Measurements from ENCODE around the gene PSMA5. TPM values are rescaled to one million over a fixed set of nuclear protein-coding genes. Genes with fewer than 3 reads are reported as not detected.

The PSMA5 gene
- total and polyA plus RNA-seq, 2 donors (not counting 1 experiment from before 2014, with no cell fraction given), result 26.3 to 62.9 TPM

GRCh38 chr1:109369167-109369746 lies 57.0 kb downstream of the PSMA5 start:
- ATAC-seq (ENCODE audit: low read depth) (no peak), DNase-seq (no peak)
- peaks cover 0 to 4% (median 0%) of the 10 kb centered on the region in 3 donors for H3K9me3 ChIP-seq (ENCODE audit: control extremely low read depth in 1 of 3, control insufficient read depth in 2 of 3, insufficient read depth in 1 of 3, low read length in 2 of 3)
- TF ChIP-seq CTCF (IDR thresholded peaks at IDR 0.05) (no peak), EZH2 (IDR thresholded peaks at IDR 0.05; ENCODE audit: borderline replicate concordance, insufficient read depth, low read depth, low read length, poor library complexity, severe bottlenecking) (no peak)
- no peak overlapping the region for H3K4me2 ChIP-seq (replicated peaks; ENCODE audit: low read depth, low read length, poor library complexity, severe bottlenecking)
- H3K79me2 ChIP-seq (ENCODE audit: control insufficient read depth, insufficient read depth, low read length), result no peaks in the 10 kb centered on the region
- no peaks in the 10 kb centered on the region for H3K4me1 ChIP-seq (ENCODE audit: control insufficient read depth in 2 of 2, insufficient read depth in 2 of 2, low read length in 2 of 2)
- H3K4me3 ChIP-seq (ENCODE audit: control extremely low read depth in 1 of 5, extremely low read depth in 1 of 5, insufficient read depth in 1 of 5, low read depth in 2 of 5, low read length in 4 of 5), result no peak overlapping the region
- CTCF ChIA-PET, result no interaction called here
- intact Hi-C loops (cut with micrococcal nuclease), result no loop called here
- H3K9ac ChIP-seq (ENCODE audit: low read length), result no peak overlapping the region
- no peaks in the 10 kb centered on the region for H3K36me3 ChIP-seq (replicated peaks in 1 of 2; ENCODE audit: control extremely low read depth in 1 of 2, control insufficient read depth in 1 of 2, extremely low read depth in 1 of 2, insufficient read depth in 2 of 2, low read length in 1 of 2)
- Mint-ChIP-seq H3K4me1 (peaks cover 2% of the 10 kb centered on the region), H3K27ac (no peak overlapping the region), H3K9me3 (ENCODE audit: insufficient read depth) (no peaks in the 10 kb centered on the region), H3K4me3 (no peak overlapping the region), H3K27me3 (peaks cover 52% of the 10 kb centered on the region)
- no peaks in the 10 kb centered on the region for H4K20me1 ChIP-seq (ENCODE audit: control insufficient read depth, insufficient read depth, low read length, poor library complexity, severe bottlenecking)
- no CpG with 5 or more reads among the region's 6 CpGs for WGBS (ENCODE audit: insufficient coverage)
- POLR2A ChIA-PET, result no interaction called here
- H3K27me3 ChIP-seq (replicated peaks in 1 of 4; ENCODE audit: control extremely low read depth in 1 of 4, control insufficient read depth in 3 of 4, insufficient read depth in 4 of 4, low read length in 3 of 4), result peaks cover 0 to 14% (median 7%) of the 10 kb centered on the region in 4 experiments
- no peak overlapping the region for H3K27ac ChIP-seq (ENCODE audit: low read length in 2 of 2)
- no peak overlapping the region for H2AFZ ChIP-seq (ENCODE audit: insufficient read depth, low read depth, low read length, poor library complexity, severe bottlenecking)

GRCh38 chr1:109368464-109368863 lies 57.8 kb downstream of the PSMA5 start:
- no peak overlapping the region for H3K4me3 ChIP-seq (ENCODE audit: control extremely low read depth in 1 of 5, extremely low read depth in 1 of 5, insufficient read depth in 1 of 5, low read depth in 2 of 5, low read length in 4 of 5)
- H3K4me1 Mint-ChIP-seq, result peaks cover 2% of the 10 kb centered on the region
- peaks cover 59% of the 10 kb centered on the region for H3K27me3 Mint-ChIP-seq
- H2AFZ ChIP-seq (ENCODE audit: insufficient read depth, low read depth, low read length, poor library complexity, severe bottlenecking), result no peak overlapping the region
- H3K9me3 Mint-ChIP-seq (ENCODE audit: insufficient read depth), result no peaks in the 10 kb centered on the region
- no peak overlapping the region for H3K4me3 Mint-ChIP-seq
- WGBS (ENCODE audit: insufficient coverage), result 100% methylated on average over 1 of the region's 1 CpG
- H3K36me3 ChIP-seq (replicated peaks in 1 of 2; ENCODE audit: control extremely low read depth in 1 of 2, control insufficient read depth in 1 of 2, extremely low read depth in 1 of 2, insufficient read depth in 2 of 2, low read length in 1 of 2), result no peaks in the 10 kb centered on the region
- no peak overlapping the region for H3K27ac ChIP-seq (ENCODE audit: low read length in 2 of 2)
- ATAC-seq (ENCODE audit: low read depth), result no peak
- ChIA-PET POLR2A (no interaction called here), CTCF (no interaction called here)
- H3K4me1 ChIP-seq (ENCODE audit: control insufficient read depth in 2 of 2, insufficient read depth in 2 of 2, low read length in 2 of 2), result no peaks in the 10 kb centered on the region
- no peak overlapping the region for H3K4me2 ChIP-seq (replicated peaks; ENCODE audit: low read depth, low read length, poor library complexity, severe bottlenecking)
- H4K20me1 ChIP-seq (ENCODE audit: control insufficient read depth, insufficient read depth, low read length, poor library complexity, severe bottlenecking), result no peaks in the 10 kb centered on the region
- intact Hi-C loops (cut with micrococcal nuclease), result no loop called here
- DNase-seq, result no peak
- no peak overlapping the region for H3K27ac Mint-ChIP-seq
- TF ChIP-seq EZH2 (IDR thresholded peaks at IDR 0.05; ENCODE audit: borderline replicate concordance, insufficient read depth, low read depth, low read length, poor library complexity, severe bottlenecking), result no peak
- TF ChIP-seq CTCF (IDR thresholded peaks at IDR 0.05), result no peak
- no peaks in the 10 kb centered on the region for H3K9me3 ChIP-seq (ENCODE audit: control extremely low read depth in 1 of 3, control insufficient read depth in 2 of 3, insufficient read depth in 1 of 3, low read length in 2 of 3)
- no peak overlapping the region for H3K9ac ChIP-seq (ENCODE audit: low read length)
- peaks cover 0 to 11% (median 7%) of the 10 kb centered on the region in 4 experiments for H3K27me3 ChIP-seq (replicated peaks in 1 of 4; ENCODE audit: control extremely low read depth in 1 of 4, control insufficient read depth in 3 of 4, insufficient read depth in 4 of 4, low read length in 3 of 4)
- no peaks in the 10 kb centered on the region for H3K79me2 ChIP-seq (ENCODE audit: control insufficient read depth, insufficient read depth, low read length)

All from B cell (primary cell).